ENCODE results near the gene PAQR5.

The PAQR5 gene

GRCh38 chr15:69298697-69299441 is at the start of gene PAQR5:
PAQR5 (plus strand) TSS chr15:69298912; CDS start chr15:69360081, 61,169 bp downstream.
- no peak for DNase-seq (ENCODE audit: extremely low read depth, low read depth)
- peak within 1 kb of the TSS; percentile 53 for H3K4me3 ChIP-seq (replicated peaks; ENCODE audit: low read depth, low read length)

DNA sequence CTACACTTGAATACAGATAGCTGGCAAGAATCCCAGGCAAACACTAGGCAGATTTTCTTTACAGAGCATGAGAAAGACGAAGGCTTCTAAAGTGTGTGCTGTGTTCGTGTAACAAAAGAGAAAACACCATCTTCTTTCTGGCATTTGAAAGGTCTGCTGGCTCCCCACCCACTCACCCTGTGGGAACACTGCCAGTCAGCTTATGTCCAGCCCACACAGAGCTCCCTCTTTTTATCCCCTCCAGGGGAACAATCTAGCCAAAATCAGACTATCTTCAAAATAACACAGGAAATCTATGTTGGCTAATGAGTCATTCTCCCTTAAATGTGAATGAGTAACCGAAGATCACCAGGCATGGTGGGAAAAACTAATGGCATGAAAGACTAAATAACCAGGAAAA is 45.6 kb upstream of the PAQR5 start:
- H3K4me3 ChIP-seq (replicated peaks; ENCODE audit: low read depth, low read length): no peak overlapping the region
- no peak for TF ChIP-seq CTCF (IDR thresholded peaks at IDR 0.05; ENCODE audit: low read depth, low read length, missing control alignments)
- peak; percentile 64 for DNase-seq (ENCODE audit: extremely low read depth, low read depth)

More at GRCh38 chr15:69298697-69299441, at the start of gene PAQR5:
- TF ChIP-seq CTCF (IDR thresholded peaks at IDR 0.05; ENCODE audit: low read depth, low read length, missing control alignments): no peak

- H3K4me3 ChIP-seq (replicated peaks; ENCODE audit: low read depth, low read length): no peak overlapping the region
- no peak for DNase-seq (ENCODE audit: extremely low read depth, low read depth)
- no peak for TF ChIP-seq CTCF (IDR thresholded peaks at IDR 0.05; ENCODE audit: low read depth, low read length, missing control alignments)
Observed at GRCh38 chr15:69265347-69265955, 33.3 kb upstream of the PAQR5 start.

DNA sequence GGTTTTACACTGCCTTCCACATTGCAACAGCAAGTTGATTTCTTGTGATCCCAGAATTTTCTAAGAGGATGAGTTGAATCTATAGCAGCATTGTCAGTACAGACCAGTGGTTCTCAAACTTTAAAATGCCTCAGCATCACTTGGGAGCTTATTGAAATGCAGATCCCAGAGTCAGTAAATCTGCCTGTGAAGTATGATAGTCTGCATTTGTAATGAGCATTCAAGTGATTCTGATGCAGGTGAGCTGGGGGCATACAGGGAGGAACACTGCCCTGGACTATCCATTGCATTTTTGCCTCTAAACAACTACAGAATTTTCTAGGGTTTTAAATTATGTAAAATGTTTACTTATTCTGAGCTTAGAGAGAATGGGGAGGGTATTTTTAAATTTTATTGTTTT is 27.5 kb upstream of the PAQR5 start:
- no peak for DNase-seq (ENCODE audit: extremely low read depth, low read depth)
- TF ChIP-seq CTCF (IDR thresholded peaks at IDR 0.05; ENCODE audit: low read depth, low read length, missing control alignments): no peak
- H3K4me3 ChIP-seq (replicated peaks; ENCODE audit: low read depth, low read length): no peak overlapping the region

- no peak for DNase-seq (ENCODE audit: extremely low read depth, low read depth)
- H3K4me3 ChIP-seq (replicated peaks; ENCODE audit: low read depth, low read length): no peak overlapping the region
- TF ChIP-seq CTCF (IDR thresholded peaks at IDR 0.05; ENCODE audit: low read depth, low read length, missing control alignments): no peak
Observed at GRCh38 chr15:69272139-69272538, 26.6 kb upstream of the PAQR5 start.

GRCh38 chr15:69272891-69273290 is 25.8 kb upstream of the PAQR5 start:
- TF ChIP-seq CTCF (IDR thresholded peaks at IDR 0.05; ENCODE audit: low read depth, low read length, missing control alignments): no peak
- no peak for DNase-seq (ENCODE audit: extremely low read depth, low read depth)
- H3K4me3 ChIP-seq (replicated peaks; ENCODE audit: low read depth, low read length): no peak overlapping the region

Data from HFF-Myc (cell line).